GM12875 (cell line): ENCODE data around the gene FAM149B1.

ENCODE experiments used
- H3K4me3 ChIP-seq: one replicate; pipeline ENCODE4 v1.5.1; 2011; ENCODE audit warnings: low read depth, low read length, control low read depth
- CTCF ChIP-seq: IDR thresholded peaks from 2 replicates; pipeline ENCODE4 v1.5.1; 2011; ENCODE audit warnings: low read depth, mild to moderate bottlenecking, control low read depth, inconsistent platforms, low read length, moderate library complexity, borderline replicate concordance; ENCODE audit not compliant: insufficient read depth

Gene FAM149B1

DNA sequence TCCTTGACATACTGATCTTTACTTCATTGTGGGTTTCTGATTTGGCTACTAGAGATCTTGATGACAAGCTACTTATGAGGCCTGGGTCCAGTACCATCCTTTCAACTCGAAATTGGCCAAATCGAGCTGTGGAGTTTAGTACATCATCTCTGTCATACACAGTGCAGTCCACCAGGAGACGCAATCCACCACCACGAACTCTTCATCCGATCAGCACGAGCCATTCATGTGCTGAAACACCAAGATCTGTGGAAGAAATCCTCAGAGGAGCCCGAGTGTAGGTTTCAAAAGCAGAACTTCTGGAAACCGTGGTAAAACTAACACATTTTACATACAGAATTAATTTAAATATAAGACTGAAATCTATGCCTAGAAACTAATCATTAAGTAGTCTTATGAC, 65.0 kb downstream of the FAM149B1 start:
- no peak overlapping the region for H3K4me3 ChIP-seq
- no peak for TF ChIP-seq CTCF

DNA sequence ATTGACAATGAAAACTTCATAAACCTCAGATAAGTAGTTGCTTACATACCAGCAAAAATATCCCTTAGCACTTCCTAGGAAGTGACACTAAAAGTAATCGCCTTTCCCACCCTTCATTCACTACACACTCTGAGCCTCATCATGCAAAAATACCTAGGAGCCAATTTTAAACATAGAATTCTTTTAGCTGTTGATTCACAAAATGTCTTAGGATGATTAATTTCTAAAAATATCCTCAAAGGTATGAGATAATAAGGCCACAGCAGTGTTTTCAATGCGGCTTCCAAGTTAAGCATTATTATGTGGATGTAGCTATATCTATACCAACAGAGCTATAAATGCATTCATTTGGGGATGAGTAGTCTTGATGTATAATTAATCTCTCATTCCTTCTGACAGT, 66.0 kb downstream of the FAM149B1 start:
- no peak overlapping the region for H3K4me3 ChIP-seq
- TF ChIP-seq CTCF, result no peak

DNA sequence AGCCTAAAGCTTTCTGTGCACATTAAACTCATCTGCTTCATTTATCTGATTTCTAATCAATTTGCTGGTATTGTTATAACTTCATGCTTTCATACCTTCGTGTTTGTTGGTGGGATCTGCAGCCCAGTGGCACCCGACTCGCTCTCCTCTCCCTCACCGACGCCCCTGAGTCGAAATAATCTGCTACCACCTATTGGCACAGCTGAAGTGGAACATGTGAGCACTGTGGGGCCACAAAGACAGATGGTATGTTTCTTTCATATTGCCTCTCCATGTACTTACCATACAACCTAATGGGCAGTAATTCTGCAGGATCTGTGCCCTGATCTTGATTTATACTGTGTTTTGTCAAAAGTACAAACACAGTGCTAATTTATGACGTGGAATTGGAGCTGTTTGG, 66.8 kb downstream of the FAM149B1 start:
- no peak for TF ChIP-seq CTCF
- H3K4me3 ChIP-seq, result no peak overlapping the region

DNA sequence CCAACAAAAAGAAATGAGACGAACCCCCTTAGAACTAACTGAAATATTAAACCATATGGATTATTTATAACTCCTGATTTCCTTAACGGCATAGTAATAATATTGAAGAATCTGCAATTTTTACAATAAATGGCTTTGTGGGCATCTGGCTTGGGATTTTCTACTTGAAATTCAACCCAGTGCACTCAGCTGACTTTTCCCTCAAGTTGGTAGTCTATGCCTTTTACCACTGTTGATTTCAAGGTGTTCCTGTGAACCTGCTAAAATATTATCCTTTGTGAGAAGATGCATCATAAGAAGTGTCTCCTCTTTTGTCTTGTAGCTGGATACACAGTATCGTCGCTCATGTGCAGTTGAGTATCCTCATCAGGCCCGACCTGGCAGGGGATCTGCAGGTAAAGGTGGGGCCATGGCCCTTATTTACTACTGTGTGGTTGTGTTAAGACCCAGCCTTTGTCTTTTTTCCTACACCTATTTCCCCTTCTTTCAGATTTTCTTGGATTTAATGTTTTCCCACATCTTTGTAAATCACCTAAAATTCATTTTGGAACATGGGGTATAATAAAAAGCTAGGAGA, 71.2 kb downstream of the FAM149B1 start:
- H3K4me3 ChIP-seq, result no peak overlapping the region
- no peak for TF ChIP-seq CTCF

GRCh38 chr10:73239908-73240307, 72.0 kb downstream of the FAM149B1 start:
- H3K4me3 ChIP-seq, result no peak overlapping the region
- TF ChIP-seq CTCF, result no peak

DNA sequence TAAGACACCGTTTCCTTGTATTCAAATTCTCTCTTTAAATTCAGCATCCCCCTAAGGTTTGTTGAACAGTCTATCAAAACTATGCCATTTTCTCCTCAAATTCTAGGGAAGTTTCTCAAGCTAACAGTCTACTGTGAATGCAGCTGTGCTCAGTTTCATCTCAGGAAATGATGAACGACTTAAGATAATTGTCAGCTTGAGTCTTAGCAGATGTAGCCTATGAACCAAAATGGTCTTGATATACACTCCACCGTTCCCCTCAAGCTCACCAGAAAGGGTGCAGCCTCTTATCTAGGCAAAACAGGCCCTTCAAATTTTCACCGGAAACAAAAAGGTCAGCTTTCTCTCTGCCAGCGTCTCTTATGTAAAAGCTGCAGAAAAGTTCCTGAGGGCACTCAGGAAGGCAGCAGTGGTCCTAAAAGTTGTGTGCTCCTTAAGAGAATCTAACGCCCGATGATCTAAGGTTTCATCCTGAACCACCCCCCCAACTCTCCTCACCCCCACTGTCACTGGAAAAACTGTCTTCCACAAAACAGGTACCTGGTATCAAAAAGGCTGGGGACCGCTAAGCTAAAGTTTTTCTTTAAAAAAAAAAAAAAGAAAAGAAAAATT, 77.1 kb downstream of the FAM149B1 start:
- peak overlapping the region; percentile 39 for H3K4me3 ChIP-seq
- TF ChIP-seq CTCF, result no peak

GRCh38 chr10:73246322-73246645, 78.4 kb downstream of the FAM149B1 start:
- H3K4me3 ChIP-seq, result peak overlapping the region; percentile 77
- TF ChIP-seq CTCF, result no peak
